ENCODE measurements around the gene TPRX1.

Gene TPRX1

DNA sequence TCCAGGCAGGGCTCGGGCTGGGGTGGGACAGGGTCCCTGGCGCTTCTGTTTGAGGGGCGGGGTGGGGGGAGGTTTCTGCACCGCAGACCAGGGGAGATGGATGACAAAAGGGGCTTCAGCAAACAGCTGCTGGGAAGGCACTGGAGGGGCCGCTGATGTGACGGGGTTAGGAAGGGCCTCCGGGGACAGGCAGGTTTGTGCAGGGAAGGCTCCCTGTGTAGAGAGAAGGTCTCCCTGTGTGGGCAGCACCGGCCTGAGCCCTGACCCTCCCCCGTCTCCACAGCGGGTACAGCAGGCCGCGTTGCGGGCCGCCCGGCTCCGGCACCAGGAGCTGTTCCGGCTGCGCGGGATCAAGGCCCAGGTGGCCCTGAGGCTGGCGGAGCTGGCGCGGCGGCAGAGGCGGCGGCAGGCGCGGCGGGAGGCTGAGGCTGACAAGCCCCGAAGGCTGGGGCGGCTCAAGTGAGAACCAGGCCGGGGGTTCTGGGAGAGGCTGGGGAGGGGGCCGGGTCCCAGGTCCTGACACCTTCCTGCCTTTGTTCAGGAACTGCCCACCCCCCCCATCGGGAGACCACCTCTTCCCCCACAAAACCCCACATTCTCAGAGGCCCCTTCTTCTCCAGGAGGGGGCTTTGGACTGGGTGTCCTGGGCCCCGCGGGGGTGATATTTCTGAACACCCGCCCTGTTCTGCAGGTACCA is 49.1 kb downstream of the TPRX1 start:
- H3K4me3 ChIP-seq (ENCODE audit: low read depth, low read length), result no peak overlapping the region
- POLR2A ChIA-PET, result no interaction called here
- no peak for DNase-seq (ENCODE audit: low read depth, low spot score)
- CTCF ChIA-PET, result interaction anchor here (1.0 to 1.2 kb wide), 3 partner anchors 10 to 45 kb away, joined by 3 to 7 read pairs (median 3); no protein-coding TSS in a partner anchor
- TF ChIP-seq, protein P1, sequence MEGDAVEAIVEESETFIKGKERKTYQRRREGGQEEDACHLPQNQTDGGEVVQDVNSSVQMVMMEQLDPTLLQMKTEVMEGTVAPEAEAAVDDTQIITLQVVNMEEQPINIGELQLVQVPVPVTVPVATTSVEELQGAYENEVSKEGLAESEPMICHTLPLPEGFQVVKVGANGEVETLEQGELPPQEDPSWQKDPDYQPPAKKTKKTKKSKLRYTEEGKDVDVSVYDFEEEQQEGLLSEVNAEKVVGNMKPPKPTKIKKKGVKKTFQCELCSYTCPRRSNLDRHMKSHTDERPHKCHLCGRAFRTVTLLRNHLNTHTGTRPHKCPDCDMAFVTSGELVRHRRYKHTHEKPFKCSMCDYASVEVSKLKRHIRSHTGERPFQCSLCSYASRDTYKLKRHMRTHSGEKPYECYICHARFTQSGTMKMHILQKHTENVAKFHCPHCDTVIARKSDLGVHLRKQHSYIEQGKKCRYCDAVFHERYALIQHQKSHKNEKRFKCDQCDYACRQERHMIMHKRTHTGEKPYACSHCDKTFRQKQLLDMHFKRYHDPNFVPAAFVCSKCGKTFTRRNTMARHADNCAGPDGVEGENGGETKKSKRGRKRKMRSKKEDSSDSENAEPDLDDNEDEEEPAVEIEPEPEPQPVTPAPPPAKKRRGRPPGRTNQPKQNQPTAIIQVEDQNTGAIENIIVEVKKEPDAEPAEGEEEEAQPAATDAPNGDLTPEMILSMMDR (IDR thresholded peaks at IDR 0.05; ENCODE audit: insufficient read depth, low read length, missing control alignments), result no peak

DNA sequence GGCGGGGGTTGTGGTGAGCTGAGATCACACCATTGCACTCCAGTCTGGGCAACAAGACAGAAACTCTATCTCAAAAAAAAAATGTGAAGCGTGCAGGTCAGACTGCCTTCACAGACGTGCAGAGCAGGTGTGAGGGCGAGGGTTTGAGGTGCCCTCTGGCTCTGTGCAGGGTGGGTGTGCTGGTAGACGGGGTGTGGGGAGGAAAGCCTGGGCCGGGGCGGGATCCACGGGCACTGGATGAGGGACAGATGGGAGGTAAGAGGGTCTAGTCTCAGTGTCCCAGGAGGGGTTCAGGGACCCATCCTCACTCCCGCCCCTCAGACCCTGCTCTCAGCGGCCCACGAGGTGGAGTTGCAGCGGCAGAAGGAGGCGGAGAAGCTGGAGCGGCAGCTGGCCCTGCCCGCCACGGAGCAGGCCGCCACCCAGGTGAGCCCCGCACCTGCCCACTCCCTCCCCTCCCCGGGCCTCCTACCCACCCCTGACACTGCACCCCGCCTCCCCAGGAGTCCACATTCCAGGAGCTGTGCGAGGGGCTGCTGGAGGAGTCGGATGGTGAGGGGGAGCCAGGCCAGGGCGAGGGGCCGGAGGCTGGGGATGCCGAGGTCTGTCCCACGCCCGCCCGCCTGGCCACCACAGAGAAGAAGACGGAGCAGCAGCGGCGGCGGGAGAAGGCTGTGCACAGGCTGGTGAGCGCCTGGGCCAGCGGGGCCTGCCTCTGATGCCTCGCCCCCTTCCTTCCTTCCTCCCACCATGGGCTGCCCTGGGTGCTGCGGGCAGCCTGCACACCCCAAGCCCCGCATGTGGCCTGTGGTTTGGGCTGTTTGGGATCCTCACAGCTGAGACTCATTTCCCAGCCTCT is 49.9 kb downstream of the TPRX1 start:
- ChIA-PET CTCF (interaction anchor here (1.0 to 1.2 kb wide), 2 partner anchors 11 to 44 kb away, joined by 3 to 7 read pairs; no protein-coding TSS in a partner anchor), POLR2A (interaction anchor here (0.7 to 0.9 kb wide), 2 partner anchors 9 to 42 kb away, joined by 3 to 4 read pairs; no protein-coding TSS in a partner anchor)
- DNase-seq (ENCODE audit: low read depth, low spot score), result no peak
- TF ChIP-seq, protein P1 (IDR thresholded peaks at IDR 0.05; ENCODE audit: insufficient read depth, low read length, missing control alignments), result no peak
- no peak overlapping the region for H3K4me3 ChIP-seq (ENCODE audit: low read depth, low read length)

DNA sequence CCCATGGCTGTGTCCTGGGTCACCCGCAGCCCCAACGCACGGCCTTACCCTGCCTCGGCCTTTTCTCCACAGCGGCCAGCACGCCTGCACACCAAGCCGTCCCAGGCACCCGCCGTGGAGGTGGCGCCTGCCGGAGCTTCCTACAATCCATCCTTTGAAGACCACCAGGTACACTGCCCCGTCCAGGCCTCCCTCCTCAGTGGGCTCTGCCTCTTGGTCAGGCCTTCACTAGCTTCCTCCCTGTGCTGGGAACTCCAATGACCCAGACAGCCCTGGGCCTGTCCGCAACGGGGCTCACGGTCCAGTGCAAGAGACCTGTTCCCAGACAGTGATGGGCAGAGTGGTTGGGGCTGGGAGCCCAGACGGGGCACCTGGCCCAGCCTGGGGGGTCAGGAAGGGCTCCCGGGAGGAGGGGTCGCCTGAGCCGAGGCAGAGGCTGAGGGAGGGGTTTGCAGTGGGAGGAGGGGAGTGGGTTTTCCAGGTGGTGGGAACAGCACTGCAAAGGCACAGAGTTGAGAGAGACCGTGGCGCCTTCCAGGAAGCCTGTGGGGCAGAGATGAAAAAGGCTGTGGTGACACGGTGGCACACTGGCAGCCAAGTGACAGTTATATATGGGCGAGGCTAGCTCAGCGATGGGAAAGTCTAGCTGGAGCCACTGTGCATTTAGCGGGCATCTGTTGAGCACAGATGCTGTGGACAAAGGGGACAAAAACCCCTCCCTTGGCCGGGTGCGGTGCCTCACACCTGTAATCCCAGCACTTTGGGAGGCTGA is 51.7 kb downstream of the TPRX1 start:
- no peak overlapping the region for H3K4me3 ChIP-seq (ENCODE audit: low read depth, low read length)
- ChIA-PET POLR2A (no interaction called here), CTCF (interaction anchor here (0.9 to 2.0 kb wide), 6 partner anchors 10 to 317 kb away, joined by 3 to 14 read pairs (median 4); no protein-coding TSS in a partner anchor)
- no peak for DNase-seq (ENCODE audit: low read depth, low spot score)
- TF ChIP-seq, protein P1 (IDR thresholded peaks at IDR 0.05; ENCODE audit: insufficient read depth, low read length, missing control alignments), result no peak

All from AG04449 (cell line).